Esophagus squamous epithelium (tissue), 4 donors: ENCODE data around the gene SGCG.

Source experiments
- CTCF ChIP-seq, 6 experiments: fragments of 450-650 bp in 4 of 6; fragments of 200-600 bp in 2 of 6; sonication (generic) in 2 of 6; IDR thresholded peaks; one replicate each; pipeline ENCODE4 v1.5.1; 2016 to 2019; ENCODE audit warnings: antibody characterized with exemption in 6 of 6, mild to moderate bottlenecking in 4 of 6, moderate library complexity in 4 of 6
- POLR2A ChIP-seq, 4 donors: fragments of 450-650 bp; IDR thresholded peaks; one replicate each; pipeline ENCODE4 v1.6.1; 2017; ENCODE audit warnings: antibody characterized with exemption in 4 of 4, mild to moderate bottlenecking in 4 of 4, moderate library complexity in 3 of 4

- TF ChIP-seq CTCF (IDR thresholded peaks at IDR 0.05): no peak
- no peak for TF ChIP-seq POLR2A (IDR thresholded peaks at IDR 0.05)
These were observed 20.8 kb upstream of the SGCG start for GRCh38 chr13:23159760-23160637.
